ENCODE results near the gene HRCT1.
"Not testable (repeated sequence)": the region's sequence is repeated elsewhere in the genome, so short reads cannot be mapped to it uniquely, and the experiment has no call there.

GRCh38 chr9:35897376-35898099 lies 8.5 kb upstream of the HRCT1 start:
- not testable (repeated sequence) for TF ChIP-seq CTCF (IDR thresholded peaks at IDR 0.05); EZH2 (IDR thresholded peaks at IDR 0.05; ENCODE audit: borderline replicate concordance, insufficient read depth, low read depth, low read length, poor library complexity, severe bottlenecking)
